ENCODE data around the gene CALHM3.

Gene CALHM3

DNA sequence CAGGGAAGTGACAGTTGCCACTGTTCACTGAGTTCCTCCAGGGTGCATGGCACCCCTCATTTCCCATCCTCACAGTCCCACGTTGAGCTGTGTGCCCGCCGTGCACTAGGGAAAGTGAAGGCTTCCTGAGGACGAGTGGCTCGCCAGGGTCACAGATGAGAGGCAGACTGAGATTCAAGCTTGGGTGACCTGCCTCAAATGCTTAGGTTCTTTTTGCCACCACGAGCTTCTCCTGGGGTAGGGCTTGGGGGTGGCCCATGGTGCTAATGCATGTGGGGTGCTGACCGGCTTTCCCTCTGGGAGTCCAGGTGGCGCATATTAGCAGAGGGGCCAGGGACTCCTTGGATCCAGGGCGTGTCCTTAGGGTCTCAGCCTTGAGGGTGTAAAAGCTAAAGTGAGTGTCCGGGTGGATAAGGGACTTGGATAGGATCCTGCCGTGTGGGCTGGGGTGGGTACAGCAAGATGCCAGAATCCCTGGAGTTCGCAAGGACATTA is 28.8 kb downstream of the CALHM3 start:
- DNase-seq (ENCODE audit: low read depth, low spot score), result no peak

DNA sequence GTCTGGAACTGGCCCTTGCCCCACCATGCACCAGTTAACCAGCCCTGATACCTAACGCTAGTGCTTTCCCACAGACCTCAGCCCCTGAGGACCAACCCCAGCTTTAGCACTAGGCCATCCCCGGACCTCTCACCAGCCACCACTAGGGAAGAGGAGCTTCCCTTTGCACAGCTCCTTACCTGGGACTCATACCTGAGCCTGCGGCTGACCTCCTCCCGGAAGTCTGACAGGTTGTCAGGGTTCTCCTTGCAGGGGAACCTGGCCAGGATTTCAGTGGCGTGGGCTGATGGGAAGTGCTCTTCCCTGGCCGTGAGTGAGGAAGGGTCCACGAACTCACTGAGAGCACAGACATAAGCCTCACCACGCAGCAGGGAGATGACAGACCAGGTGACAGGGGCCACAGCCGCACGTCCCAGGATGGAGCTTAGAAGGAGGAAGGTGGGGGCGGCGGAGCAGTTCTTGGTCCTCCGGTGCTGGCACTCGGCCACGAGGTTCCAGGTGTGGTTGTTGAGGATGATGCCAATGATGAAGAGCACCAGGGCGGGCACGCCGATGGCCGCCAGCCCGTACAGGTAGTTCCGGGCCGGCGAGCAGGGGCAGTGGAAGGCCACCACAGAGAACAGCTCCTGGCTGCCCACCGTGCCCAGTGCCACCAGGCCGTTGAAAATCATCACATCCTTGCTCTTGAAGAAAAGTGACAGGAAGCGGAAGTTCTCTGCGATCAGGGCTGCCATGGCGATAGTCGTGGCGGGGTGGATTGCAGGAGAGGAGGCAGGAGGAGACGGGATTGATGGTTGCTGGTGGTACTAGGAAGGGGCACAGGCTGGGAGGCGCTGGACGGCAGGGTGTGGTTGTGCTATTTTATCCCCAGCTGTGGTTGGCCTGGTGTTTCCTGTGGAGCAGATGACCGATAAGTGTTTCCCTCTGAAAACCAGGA is 29.6 kb downstream of the CALHM3 start:
- DNase-seq (ENCODE audit: low read depth, low spot score), result no peak

DNA sequence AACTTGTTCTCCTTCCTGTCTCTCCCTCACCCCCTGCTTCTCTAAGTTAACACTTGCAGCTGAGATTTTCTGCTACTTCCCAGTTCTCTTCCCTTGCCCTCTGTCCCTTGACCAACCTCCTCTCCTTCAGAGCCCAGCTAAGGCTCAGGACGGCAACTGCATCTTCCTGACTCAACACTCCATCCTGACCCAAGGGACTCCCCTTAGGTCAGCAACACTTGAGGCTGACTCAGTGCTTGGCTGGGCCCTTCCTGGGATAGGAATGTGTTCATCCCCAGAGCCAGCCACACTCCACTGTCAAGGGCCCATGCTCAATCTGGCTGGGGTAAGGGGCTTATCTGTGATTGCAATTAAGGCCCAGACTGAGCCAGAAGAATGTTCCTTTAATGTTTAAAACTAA is 30.3 kb downstream of the CALHM3 start:
- DNase-seq (ENCODE audit: low read depth, low spot score), result no peak

DNA sequence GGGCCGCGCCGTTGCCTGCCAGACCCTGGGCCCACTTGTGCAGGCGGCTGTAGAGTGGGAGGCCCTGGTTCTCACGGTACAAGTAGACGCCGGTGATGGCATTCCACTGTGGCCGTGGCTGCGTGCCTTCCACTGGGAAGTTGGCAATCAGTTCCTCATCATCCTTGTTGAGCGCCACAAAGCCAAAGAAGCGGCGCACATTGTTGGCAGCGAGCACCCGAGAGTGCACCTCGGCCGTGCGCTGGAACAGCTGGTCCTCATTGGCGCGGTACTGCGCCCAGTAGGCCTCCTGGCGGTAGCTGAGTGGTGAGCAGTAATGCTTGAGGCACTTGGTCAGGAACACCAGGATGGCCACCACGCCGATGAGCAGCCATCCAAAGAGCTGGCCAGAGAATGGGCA is 31.9 kb downstream of the CALHM3 start:
- no peak for DNase-seq (ENCODE audit: low read depth, low spot score)

DNA sequence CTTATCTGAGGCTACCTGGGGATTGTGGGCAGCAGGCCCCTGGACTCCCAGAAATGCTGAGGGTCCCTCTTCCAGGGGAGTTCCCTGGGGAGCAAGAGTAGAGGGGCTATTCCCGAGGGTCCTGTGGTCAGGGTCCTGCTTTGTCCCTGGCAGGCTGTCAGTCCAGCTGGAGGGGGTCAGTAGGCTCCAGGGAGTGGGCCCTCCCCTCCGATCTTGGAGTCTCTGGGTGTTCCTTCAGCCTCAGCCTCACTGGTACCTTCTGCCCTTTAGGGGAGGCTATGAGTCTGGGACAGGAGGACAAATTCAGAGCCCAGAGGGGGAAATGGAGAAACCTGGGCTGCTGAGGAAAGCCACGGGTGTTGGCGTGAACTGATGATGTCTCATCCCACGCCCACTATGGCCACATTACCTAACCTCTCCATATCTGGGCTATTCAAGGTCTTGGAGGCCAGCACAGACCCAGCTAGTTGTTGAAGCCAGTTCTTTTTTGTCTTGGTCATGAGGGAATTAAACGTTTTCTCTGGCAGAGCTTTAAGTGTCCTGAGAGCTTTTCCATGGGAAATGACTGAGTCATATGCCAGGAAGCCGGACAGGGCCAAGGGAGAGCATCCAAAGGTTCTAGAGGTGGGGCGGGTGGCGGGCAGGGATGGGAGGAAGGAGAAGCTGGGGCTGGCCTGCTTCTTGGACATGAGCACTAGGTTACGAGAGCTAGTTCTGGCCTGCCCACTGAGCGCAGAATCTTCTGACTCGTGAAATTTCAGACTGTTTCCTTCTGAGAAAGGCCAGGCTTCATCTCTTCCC is 33.1 kb downstream of the CALHM3 start:
- no peak for DNase-seq (ENCODE audit: low read depth, low spot score)

DNA sequence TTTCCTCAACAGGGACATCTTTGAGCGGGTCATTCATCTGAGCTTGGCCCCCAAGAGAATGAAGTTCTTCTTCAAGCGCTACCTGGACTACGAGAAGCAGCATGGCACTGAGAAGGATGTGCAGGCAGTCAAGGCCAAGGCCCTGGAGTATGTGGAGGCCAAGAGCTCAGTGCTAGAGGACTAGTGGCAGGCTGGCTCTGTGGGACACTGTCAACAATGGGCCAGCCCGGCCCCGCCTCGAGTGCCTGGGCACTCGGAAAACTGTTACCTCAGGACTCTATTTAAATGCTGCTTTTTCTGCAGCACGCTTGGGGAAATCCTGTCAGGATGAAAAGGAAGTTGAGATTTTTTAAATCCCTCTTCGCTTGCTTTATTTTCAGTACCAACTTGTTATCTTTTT is 33.7 kb downstream of the CALHM3 start:
- DNase-seq (ENCODE audit: low read depth, low spot score), result no peak

DNA sequence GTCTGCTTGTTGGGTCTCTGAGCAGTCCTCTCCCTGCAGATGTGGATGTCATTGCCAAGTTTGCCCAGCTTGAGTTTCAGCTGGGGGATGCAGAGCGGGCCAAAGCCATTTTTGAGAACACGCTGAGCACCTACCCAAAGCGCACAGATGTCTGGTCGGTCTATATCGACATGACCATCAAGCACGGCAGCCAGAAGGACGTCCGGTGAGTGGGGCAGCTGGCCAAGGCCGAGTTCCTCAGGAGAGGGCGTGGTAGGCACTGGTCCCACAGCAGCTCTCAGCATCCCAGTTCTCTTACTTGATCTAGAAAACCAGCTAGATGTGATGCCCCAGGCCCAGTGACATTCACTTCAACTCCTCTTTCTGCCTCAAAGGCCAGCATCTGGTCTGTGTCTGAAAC is 34.6 kb downstream of the CALHM3 start:
- no peak for DNase-seq (ENCODE audit: low read depth, low spot score)

DNA sequence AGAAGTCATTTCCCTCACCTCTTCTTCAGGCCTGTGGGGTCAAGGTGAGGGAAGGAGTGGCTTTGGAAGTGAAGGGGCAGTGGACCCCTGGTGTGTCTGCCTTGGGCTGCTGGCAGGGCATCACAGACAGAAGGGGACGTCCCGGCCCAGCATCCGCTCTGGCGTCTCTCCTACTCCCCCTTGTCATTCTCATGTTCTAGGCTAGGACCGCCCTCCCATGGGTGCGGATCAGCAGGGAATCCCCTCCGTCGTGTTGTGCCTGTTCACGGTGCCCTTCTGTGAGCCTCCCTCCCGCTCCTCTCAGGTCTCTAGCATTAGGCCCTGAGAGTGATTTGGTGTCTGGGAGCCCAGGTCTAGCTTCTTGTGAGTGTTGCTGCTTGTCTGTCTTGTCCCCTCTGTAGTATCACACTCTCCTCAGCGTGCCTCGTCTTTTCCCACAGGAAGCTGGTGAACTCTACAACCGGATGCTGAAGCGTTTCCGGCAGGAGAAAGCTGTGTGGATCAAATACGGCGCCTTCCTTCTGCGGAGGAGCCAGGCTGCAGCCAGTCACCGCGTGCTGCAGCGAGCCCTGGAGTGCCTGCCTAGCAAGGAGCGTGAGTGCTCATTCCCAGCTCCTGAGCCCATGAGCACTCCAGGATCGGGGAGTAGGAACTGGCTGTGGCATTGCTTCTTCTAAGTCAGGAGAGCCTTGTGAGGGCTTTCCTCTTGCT is 35.4 kb downstream of the CALHM3 start:
- no peak for DNase-seq (ENCODE audit: low read depth, low spot score)

DNA sequence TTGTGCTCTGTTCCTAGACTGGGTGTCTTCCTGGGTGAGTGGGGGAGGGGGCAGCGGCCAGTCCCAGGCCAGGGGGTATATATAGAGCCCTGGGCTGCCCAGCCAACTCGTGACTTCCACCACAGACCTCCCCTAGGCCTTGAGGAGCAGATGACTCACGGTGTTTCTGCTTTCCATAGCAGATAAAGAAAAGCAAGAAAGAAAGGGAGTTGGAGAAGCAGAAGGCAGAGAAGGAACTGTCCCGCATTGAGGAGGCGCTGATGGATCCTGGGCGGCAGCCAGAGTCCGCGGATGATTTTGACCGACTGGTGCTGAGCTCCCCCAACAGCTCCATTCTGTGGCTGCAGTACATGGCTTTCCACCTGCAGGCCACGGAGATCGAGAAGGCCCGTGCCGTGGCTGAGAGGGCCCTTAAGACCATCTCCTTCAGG is 37.0 kb downstream of the CALHM3 start:
- peak; percentile 18 for DNase-seq (ENCODE audit: low read depth, low spot score)

DNA sequence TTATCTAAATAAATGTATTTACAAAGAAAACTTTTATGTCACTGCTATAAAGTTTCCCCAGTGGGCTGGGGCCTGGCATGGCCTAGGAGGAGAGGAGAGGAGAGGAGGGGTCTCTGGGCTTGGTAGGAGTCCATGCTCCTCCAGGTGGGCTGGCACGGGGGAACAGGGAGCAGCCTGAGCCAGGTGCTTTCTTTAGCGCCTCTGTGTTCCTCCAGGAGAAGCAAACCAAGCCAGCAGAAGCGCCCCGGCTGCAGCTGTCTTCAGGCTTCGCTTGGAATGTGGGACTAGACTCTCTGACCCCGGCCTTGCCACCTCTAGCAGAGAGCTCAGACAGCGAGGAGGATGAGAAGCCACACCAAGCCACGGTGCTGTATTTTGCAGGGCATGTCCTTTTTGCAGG is 37.4 kb downstream of the CALHM3 start:
- DNase-seq (ENCODE audit: low read depth, low spot score), result no peak

DNA sequence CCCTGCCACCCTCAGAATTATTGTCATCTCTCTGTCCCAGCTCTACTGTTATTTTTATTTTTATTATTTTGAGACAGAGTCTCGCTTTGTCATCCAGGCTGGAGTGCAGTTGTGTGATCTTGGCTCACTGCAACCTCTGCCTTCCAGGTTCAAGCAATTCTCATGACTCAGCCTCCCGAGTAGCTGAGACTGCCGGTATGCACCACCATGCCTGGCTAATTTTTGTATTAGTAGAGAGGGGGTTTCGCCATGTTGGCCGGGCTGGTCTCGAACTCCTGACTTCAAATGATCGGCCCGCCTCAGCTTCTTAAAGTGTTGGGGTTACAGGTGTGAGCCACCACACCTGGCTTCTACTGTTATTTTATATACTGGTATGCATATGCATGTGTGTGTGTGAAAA is 37.8 kb downstream of the CALHM3 start:
- no peak for DNase-seq (ENCODE audit: low read depth, low spot score)

DNA sequence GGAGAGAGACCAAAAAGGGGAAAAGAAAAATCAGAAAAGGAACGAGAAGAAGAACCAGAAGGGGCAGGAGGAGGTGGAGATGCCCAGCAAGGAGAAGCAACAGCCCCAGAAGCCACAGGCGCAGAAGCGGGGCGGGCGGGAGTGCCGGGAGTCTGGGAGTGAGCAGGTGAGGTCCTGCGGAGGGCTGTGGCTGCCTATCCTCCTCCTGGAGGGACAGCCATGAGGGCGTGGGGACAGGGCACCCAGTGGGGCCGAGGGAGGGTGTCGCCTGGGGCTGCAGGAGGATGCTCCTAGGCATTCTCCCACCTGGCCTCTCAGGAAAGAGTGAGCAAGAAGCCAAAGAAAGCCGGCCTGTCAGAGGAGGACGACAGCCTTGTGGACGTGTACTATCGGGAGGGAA is 38.6 kb downstream of the CALHM3 start:
- DNase-seq (ENCODE audit: low read depth, low spot score), result no peak

DNA sequence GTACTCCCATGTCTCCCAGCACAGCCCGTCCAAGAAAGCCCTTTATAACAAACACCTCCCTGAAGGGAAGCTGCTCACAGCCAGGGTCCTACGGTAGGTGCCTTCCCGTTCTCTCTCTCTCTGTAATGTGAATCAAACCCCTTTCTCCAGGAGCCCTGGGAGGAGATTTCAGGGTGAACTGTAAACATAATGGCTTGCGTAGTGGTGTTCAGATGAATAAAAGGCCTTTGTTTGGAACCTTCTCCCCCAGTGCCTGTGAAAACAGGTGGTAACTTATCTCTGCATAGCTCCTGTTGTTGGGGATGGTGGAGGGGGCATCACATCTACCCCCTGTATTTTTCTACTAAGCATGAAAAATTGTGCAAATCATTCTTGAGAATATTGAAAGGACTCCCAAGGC is 39.3 kb downstream of the CALHM3 start:
- no peak for DNase-seq (ENCODE audit: low read depth, low spot score)

DNA sequence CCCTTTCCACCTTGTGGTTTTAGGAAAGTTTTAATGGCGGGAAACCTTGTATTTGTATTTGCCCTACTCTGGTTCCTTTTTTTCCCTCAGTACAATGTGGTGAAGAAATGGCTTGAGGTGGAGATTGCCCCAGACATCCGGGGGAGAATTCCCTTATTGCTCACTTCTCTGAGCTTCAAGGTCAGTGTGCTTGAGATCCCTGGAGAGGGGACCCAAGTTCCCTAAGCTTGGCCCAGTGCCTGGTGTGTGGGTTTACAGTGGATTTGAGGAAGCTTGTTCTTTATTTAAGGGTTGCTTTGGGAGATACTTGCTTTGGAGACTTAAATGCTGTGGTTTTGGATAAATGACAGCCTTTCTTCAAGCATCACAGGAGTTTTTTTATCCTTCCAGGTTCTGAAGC is 45.2 kb downstream of the CALHM3 start:
- no peak for DNase-seq (ENCODE audit: low read depth, low spot score)

DNA sequence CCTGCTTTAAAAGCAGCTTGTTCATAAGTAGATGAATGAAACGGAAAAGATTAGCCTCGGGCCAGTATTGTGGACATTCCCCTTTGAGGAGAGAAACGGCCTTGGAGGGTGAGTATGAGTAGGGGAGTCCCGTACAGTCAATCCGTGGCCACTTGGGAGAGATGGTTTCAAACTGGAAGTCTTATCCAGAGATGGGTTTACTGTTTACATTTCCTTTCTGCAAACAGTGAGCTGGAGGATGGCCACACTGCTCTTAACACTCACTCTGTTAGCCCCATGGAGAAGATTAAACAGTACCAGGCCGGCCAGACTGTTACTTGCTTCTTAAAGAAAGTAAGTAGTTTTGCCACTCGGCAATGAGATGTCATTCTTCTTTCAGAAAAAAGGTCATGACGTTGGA is 47.1 kb downstream of the CALHM3 start:
- DNase-seq (ENCODE audit: low read depth, low spot score), result no peak

DNA sequence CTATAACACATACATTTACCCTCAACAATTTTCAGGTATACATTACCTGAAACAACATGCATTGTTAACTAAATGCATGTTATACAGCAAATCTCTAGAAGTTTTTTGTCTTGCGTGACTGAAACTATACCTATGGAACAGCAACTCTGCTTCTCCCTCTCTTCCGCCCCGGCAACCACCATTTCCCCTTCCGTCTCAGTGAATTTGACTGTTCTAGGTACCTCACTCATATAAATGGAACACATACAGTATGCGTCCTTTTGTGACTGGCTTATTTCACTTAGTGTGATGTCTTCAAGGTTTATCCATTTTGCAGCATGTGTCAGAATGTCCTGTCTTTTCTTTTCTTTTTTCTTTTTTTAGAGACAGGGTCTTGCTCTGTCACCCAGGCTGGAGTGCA is 49.4 kb downstream of the CALHM3 start:
- no peak for DNase-seq (ENCODE audit: low read depth, low spot score)

DNA sequence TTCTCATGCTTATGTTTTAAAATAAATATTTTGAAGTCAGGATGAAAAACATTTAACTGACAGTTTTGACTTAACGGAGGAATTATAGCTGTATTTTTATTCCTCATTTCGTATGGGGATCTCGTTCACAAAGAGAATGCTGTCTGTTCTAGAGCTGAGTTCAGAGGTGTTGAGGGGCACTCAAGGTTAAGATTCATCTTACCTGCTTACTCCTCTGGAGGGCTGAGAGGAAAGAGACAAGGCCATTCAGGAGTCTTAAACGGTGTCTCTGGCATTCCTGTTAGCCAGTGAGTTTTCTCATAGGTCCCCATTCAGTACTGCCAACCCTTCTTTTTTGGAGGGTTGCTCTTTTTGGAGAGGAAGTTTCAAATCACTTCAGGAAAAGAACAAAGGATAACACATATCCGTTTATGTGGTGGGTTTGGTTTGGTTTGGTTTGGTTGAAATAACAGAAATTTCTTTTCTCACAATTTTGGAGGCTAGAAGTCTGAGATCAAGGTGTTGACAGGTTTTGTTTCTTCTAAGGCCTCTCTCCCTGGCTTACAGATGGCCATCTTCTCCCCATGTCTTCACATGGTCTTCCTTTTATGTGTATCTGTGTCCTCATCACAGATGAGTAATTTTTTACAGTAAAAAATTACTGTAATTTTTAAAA is 49.9 kb downstream of the CALHM3 start:
- no peak for DNase-seq (ENCODE audit: low read depth, low spot score)

DNA sequence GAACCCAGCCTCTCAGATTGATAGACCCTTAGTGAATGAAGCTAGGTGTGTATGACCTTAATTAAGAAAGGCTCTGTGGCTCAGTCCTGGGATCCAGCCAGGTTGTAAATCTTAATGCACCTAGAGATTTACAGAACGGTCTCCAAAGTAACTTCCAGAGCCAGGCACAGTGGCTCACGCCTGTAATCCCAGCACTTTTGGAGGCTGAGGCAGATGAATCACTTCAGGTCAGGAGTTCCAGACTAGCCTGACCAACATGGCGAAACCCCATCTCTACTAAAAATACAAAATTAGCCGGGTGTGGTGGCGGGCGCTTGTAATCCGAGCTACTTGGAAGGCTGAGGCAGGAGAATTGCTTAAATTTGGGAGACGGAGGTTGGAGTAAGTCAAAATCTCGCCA is 51.2 kb downstream of the CALHM3 start:
- no peak for DNase-seq (ENCODE audit: low read depth, low spot score)

DNA sequence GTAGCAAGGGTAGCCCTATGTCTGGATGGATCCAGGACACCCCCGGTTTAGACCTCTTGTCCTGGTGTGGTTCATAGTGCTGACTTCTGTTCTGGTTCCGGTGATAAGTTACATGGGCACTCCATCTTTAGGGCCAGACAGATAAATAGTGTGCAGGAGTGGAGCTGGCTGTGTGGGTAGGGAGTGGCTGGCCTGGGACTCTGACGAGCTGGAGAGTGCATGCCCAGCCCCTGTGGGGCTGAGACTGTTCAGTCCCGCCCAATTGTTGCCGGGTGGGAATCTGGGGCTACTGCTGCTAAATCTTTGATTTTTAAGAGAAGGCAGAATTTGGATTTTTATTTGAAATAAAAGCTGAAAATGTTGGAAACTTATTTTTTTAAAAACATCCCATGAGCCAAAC is 55.3 kb downstream of the CALHM3 start:
- no peak for DNase-seq (ENCODE audit: low read depth, low spot score)

Data from ELF-1 (cell line).